HL-60/S4 treated with retinoic acid at 250 ng/mL for 4 days and 3 days (cell line): ENCODE measurements around the gene MAG.
"Not testable (repeated sequence)": the region's sequence is repeated elsewhere in the genome, so short reads cannot be mapped to it uniquely, and the experiment has no call there.

Experiments used
- in situ Hi-C: fragments of 300-500 bp; cut with MboI; formaldehyde crosslinking; loops from 2 replicates; pipeline ENCODE4 v1.7.0; 2022; ENCODE audit warnings: low sequenced_read_pairs

The MAG gene

DNA sequence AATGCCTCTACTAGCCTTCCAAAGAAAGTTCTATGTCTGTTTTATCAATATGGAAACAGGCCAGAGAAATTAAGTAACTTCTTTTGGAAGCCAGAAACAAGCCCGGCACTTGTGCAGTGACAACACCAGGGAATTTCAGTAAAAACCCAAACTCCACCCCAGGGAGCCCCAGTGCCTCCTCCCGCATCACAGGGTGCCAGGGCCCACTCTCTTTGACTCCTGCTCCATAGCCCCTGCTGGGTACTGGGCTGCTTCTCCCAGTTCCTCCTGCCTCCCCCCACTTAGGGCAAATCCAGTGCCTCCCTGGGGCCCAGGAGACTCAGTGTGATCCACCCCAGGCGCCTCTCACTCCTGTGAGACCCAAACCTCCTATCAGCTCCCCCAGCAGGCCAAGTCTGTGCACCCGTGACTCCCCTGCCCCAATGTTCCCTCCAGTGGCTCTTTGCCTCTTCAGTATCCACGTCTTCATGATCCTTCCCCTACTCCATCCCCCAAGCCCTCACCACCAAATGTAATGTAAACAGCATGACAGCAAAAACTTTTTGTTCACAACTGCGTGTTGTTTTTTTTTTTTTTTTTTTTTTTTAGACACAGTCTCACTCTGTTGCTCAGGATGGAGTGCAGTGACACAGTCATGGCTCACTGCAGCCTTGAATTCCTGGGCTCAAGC, 64.0 kb downstream of the MAG start:
- in situ Hi-C loops, result loop anchor here (10.0 kb wide), 1 partner anchor 109 kb away; no protein-coding TSS in a partner anchor

GRCh38 chr19:35357867-35358573, 66.1 kb downstream of the MAG start, which contains the start of gene FFAR3:
Gene FFAR3, plus strand, starts transcription at chr19:35358460. Its CDS starts 431 bp downstream, at chr19:35358891.
- in situ Hi-C loops, result loop anchor here (10.0 kb wide), 1 partner anchor 107 kb away; no protein-coding TSS in a partner anchor

- in situ Hi-C loops, result loop anchor here (10.0 kb wide), 1 partner anchor 106 kb away; no protein-coding TSS in a partner anchor
Observed at GRCh38 chr19:35358834-35359233, 66.9 kb downstream of the MAG start.

- in situ Hi-C loops, result loop anchor here (10.0 kb wide), 1 partner anchor 105 kb away; no protein-coding TSS in a partner anchor
Observed at GRCh38 chr19:35359395-35359794, 67.4 kb downstream of the MAG start.

- in situ Hi-C loops, result not testable (repeated sequence)
Observed at GRCh38 chr19:35360081-35360480, 68.1 kb downstream of the MAG start.

DNA sequence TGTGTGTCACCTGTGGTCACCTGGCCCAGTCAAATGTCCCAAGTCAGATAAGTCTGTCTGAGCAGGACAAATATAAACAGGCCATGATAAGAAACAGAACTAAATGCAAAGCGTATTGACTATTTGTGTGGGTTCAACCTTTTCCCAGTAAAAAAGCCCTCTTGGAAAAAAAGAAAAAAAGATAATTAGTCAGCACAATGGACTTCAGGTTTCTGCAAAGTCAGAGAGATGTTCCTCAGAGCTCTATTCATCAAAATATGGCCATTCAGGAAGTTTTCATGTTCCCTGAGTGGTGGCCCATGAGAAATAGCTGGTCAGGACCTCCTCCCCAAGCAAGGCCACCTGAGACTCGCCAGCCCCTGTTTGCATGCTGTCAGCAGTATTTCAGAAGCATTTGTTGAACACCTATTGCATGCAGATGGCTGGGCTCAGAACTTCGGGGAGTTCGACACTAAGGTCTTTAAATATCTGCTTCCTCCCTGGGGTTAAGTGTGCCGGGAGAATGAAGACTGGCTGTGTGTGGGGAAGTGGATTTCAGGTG, 69.0 kb downstream of the MAG start:
- in situ Hi-C loops, result no loop called here

DNA sequence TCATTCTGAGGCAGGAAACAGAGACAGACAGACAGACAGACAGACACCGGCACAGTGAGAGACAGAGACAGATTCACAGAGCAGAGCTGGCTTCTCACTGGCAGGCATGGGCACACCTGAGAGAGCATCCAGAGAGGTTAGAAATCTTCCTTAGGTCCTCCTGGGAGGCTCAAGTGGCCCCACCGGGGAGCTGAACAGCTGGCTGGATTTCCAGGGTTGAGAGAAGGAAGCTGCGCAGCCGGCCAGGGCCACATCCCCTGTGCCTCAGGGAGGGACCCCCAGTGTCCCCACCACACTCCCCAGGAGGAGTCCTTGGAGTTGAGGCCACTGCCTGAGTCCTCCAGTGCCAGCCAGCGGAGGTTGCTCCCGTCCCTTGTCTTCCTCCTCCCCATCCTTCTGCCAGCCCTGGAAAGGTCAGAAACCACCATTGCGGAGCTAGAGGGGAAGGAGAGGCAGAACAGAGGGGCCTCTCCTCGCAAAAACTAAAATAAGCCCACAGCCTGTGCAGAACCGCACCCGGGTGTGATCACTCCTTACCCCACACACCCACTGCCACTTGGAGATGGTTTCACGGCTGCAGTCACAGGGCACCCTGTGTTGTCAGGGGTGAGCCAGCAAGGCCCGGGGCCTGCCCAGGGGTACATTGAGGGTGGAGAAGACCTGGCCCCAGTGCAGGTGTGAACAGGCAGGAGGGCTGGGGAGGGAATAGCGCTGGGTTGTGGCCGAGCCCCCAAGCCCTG, 70.5 kb downstream of the MAG start:
- in situ Hi-C loops, result no loop called here

- in situ Hi-C loops, result no loop called here
Observed at GRCh38 chr19:35363001-35363590, 71.1 kb downstream of the MAG start.
